Measurements from ENCODE around the gene FOSL2.

DNA sequence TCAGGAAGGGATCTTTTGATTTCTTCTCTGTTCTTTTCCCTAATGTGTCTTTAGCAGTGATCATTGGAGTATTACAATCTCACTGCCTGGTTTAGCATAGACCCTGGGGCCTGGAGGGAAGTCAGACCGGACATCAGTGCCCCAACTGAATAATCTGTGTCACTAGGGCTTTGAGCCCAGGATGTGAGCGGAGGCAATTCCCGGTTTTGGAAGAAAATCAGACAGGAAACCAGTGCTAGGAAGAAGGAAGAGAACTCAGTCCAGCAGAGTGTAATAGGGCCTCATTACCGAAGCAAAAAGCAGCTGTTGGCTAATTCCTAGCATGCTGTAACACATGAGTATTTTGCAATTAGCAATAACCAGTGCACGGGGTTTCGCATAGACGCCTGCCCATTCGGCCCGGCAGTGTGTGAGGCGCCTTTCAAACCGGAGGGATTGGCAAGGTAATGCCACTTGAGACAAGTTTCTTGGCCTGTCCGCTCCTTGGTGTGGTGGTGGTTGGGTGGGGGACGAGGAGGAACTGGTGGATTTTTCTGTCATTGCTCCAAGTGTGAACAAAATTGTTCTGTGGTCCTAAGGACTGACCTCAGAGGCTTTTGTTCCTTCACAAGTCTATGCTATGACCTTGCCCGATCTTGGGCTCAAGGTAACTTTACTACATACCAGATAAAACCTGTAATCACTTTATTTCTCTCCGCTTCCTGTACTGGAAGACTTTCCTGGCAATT lies 2.8 kb downstream of the FOSL2 start:
- TF ChIP-seq EZH2 (IDR thresholded peaks at IDR 0.05; ENCODE audit: borderline replicate concordance, low read depth, low read length, severe bottlenecking) = no peak
- TF ChIP-seq, protein P1, sequence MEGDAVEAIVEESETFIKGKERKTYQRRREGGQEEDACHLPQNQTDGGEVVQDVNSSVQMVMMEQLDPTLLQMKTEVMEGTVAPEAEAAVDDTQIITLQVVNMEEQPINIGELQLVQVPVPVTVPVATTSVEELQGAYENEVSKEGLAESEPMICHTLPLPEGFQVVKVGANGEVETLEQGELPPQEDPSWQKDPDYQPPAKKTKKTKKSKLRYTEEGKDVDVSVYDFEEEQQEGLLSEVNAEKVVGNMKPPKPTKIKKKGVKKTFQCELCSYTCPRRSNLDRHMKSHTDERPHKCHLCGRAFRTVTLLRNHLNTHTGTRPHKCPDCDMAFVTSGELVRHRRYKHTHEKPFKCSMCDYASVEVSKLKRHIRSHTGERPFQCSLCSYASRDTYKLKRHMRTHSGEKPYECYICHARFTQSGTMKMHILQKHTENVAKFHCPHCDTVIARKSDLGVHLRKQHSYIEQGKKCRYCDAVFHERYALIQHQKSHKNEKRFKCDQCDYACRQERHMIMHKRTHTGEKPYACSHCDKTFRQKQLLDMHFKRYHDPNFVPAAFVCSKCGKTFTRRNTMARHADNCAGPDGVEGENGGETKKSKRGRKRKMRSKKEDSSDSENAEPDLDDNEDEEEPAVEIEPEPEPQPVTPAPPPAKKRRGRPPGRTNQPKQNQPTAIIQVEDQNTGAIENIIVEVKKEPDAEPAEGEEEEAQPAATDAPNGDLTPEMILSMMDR (IDR thresholded peaks at IDR 0.05; ENCODE audit: borderline replicate concordance, extremely low read depth, low read length, poor library complexity, severe bottlenecking) = no peak
